AG10803 (cell line): ENCODE measurements around the gene CDHR5.

Source experiments
- DNase-seq: peaks from one replicate; pipeline ENCODE4 v3.0.0; 2010; ENCODE audit warnings: low read depth
- H3K4me3 ChIP-seq: 2 replicates; pipeline ENCODE4 v1.5.1; 2011; ENCODE audit warnings: mild to moderate bottlenecking, low read length, control low read depth
- TF ChIP-seq, protein P1 (sequence below): conservative IDR thresholded peaks from 2 replicates; pipeline ENCODE4 v1.5.1; 2011; ENCODE audit warnings: mild to moderate bottlenecking, low read length, control low read depth, inconsistent platforms

The CDHR5 gene

DNA sequence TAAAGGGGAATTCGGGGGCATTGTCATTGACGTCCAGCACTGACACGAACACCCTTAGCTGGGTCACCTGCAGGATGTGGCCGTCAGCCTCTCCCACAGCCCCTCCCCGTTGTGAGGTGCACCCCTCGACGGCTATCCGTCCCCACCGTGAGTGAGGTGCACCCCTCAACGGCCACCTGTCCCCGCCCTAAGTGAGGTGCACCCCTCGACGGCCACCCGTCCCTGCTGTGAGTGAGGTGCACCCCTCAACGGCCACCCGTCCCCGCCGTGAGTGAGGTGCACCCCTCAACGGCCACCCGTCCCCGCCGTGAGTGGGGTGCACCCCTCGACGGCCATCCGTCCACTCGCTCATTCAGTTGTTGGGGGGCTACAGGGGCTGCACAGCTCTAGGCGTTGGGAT lies 2.9 kb downstream of the CDHR5 start:
- no peak overlapping the region for H3K4me3 ChIP-seq
- DNase-seq: no peak
- TF ChIP-seq, protein P1, sequence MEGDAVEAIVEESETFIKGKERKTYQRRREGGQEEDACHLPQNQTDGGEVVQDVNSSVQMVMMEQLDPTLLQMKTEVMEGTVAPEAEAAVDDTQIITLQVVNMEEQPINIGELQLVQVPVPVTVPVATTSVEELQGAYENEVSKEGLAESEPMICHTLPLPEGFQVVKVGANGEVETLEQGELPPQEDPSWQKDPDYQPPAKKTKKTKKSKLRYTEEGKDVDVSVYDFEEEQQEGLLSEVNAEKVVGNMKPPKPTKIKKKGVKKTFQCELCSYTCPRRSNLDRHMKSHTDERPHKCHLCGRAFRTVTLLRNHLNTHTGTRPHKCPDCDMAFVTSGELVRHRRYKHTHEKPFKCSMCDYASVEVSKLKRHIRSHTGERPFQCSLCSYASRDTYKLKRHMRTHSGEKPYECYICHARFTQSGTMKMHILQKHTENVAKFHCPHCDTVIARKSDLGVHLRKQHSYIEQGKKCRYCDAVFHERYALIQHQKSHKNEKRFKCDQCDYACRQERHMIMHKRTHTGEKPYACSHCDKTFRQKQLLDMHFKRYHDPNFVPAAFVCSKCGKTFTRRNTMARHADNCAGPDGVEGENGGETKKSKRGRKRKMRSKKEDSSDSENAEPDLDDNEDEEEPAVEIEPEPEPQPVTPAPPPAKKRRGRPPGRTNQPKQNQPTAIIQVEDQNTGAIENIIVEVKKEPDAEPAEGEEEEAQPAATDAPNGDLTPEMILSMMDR: no peak

DNA sequence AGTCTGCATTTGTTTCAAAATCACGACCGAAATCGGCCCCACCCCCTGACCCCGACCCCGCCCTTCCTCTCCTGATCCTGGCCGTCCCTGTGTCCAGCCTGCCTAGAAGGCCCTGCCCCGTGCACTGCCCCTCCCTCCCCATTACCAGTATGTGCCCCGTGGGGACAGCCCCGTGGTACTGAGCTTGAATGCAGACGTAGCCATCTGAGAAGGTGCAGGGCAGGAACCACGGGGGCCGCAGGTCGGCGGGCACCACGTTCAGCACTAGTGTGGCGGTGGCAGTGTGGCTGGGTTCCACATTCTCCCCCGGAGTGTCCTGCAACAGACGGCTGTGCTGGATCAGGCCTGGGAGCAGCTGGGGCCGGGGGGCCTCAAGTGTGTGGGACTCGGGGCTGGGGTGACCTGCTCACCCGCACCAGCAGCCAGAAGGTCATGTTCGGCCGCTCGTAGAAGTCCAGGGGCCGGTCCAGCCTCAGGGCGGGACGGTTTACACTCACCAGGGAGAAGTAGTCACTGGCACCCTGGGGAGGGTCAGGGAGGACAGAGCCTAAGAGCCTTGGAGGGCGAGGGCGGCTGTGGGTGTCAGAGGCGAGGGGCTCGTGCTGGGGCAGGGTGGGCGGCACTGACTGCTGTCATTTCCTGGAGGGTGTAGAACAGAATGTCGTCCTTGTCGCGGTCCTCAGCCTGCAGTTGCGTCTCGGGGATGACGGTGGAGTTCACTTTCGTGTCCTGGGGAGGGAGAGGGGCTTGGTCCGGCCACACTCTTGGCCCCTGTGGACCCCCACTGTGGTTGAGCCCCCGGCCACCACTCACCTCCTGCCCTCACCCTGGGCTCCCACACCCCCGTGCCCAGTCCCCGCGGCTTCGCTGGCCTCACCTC lies 3.6 kb downstream of the CDHR5 start:
- no peak for DNase-seq
- no peak overlapping the region for H3K4me3 ChIP-seq
- TF ChIP-seq, protein P1: no peak

DNA sequence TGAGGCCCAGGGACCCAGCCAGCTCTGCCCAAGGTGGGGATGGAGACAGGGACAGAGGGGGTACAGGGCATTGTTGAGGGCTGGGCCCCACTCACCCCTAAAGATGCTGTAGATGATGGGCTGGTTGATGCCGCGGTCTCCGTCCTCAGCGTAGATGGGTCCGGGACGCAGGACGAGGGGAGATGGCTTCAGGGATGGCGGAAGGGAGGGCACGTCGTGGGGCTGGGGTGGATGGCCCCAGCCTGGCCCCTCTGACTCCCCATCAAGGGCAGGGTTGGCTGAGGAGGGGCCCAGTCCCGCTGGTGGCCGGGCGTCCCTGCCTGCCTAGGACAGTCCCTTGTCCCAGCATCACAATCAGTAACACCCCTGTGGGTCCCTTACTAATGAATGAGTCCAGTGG lies 4.6 kb downstream of the CDHR5 start:
- DNase-seq: no peak
- TF ChIP-seq, protein P1: no peak

DNA sequence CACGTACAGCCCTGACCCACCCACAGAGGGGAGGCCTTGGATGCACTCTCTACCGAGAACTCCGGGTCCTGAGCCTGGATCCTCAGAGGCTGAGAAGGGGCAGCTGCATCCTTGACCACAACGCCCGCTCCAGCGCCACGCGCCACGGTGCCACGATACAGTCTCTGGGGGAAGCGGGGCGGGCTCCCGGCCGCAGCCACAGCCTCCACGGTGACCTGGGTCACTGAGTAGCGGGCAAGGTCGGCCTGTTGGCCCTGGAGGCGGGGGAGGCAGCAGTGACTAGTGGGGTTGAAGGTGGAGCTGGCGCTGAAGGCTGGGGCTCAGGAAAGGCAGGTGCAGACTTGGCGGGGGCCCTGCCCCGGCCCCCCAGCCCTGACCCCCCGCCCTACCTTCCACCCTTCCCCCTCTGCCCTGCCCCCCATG lies 5.1 kb downstream of the CDHR5 start:
- no peak overlapping the region for H3K4me3 ChIP-seq
- DNase-seq: no peak
- TF ChIP-seq, protein P1: no peak

More for the DNA sequence above, 4.6 kb downstream of the CDHR5 start:
- H3K4me3 ChIP-seq: no peak overlapping the region

DNA sequence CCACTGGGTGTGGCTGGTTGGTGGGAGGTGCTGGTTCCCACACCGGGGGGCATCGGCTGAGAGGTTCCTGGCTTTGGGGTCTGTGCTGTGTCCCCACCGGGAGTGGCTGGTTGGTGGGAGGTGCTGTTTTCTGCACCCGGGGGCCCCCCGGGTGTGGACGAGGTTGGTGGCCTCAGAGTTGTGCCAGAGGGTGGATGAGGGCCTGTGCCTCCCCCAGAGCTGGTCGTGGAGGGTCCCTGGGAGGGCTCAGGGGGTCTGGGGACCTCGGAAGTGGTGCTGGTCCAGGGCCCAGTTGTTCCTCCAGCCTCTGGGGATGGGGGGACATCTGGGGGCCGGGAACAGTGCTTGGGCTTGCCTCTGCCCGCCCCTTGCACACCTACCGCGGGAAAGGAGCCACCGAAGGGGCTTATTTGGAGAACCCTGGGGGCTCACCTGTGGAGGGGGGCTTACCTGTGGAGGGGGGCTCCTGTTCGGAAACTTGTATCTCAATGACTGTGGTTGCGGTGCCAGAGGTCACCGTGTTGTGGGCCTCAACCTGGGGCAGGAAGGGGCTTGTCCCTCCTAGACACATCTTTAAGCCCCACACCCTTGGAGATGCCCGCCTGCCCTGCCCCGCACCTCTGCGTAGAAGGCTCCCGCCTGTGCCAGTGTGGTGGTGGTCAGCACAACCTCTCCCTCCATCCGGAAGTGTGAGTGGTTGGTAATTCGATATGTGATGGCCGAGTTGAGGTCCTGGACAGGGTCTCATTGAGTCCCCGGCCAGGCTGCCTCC lies 5.7 kb downstream of the CDHR5 start:
- H3K4me3 ChIP-seq: no peak overlapping the region
- TF ChIP-seq, protein P1: no peak
- DNase-seq: no peak

DNA sequence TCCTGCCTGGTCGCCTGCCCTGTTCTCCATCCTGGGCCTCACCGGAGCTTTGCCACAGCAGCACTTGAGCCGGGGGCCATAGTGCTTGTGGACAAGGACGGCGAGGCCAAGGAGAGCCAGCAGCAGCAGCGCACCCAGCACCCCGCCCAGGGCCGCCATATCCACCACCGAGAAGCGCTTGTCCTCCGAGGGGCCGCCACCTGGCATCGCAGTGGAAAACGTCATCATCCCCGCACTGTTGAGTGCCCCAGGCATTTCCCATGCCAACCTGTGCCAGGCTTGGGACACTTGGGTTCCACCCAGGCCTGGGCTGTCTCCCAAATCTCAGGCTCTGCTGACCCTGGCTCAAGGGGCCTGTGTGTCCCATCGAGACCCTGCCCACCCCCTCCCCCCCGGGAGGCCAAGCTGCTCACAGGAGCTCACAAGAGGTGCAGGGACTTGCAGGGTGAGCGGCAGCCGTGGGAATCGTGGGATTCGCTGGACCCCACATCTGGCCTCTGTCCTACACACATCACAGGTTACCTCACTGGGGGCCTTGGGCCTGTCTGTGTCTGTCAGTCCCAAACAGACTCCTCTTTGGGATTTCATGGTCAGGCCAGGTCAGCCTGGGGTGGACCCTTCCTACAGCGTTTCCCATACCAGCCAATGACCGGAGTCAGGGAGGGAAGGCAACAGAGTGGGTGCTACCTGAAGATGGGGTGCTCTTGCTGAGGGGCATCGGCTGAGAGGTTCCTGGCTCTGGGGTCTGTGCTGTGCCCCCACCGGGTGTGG lies 6.7 kb downstream of the CDHR5 start:
- TF ChIP-seq, protein P1: no peak
- DNase-seq: no peak
- no peak overlapping the region for H3K4me3 ChIP-seq
